KOPT-K1 (cell line): ENCODE data around the gene ARRDC4.
"Not testable (repeated sequence)": the region's sequence is repeated elsewhere in the genome, so short reads cannot be mapped to it uniquely, and the experiment has no call there.

Experiments used
- H3K27ac ChIP-seq: fragments of 200-600 bp; sonication (generic); 2 replicates; pipeline ENCODE4 v1.5.1; 2016; ENCODE audit warnings: antibody characterized with exemption, mild to moderate bottlenecking, low read depth, low read length; ENCODE audit not compliant: poor library complexity, severe bottlenecking
- H3K36me3 ChIP-seq: fragments of 200-600 bp; sonication (generic); 2 replicates; pipeline ENCODE4 v1.5.1; 2017; ENCODE audit warnings: antibody characterized with exemption, mild to moderate bottlenecking, low read length, moderate library complexity; ENCODE audit not compliant: insufficient read depth
- H3K9me3 ChIP-seq: fragments of 200-600 bp; sonication (generic); 2 replicates; pipeline ENCODE4 v1.5.1; 2017; ENCODE audit warnings: antibody characterized with exemption, low read length, mild to moderate bottlenecking; ENCODE audit not compliant: insufficient read depth, poor library complexity, severe bottlenecking

The ARRDC4 gene

GRCh38 chr15:97979140-97979520 is 18.6 kb downstream of the ARRDC4 start:
- H3K27ac ChIP-seq: no peak overlapping the region
- H3K9me3 ChIP-seq: no peaks in the 10 kb centered on the region
- H3K36me3 ChIP-seq: no peaks in the 10 kb centered on the region

GRCh38 chr15:97981058-97981457 is 20.6 kb downstream of the ARRDC4 start:
- no peaks in the 10 kb centered on the region for H3K36me3 ChIP-seq
- H3K27ac ChIP-seq: no peak overlapping the region
- peaks cover 3% of the 10 kb centered on the region for H3K9me3 ChIP-seq

GRCh38 chr15:97981758-97982157 is 21.3 kb downstream of the ARRDC4 start:
- Histone ChIP-seq H3K9me3 (peaks cover 10% of the 10 kb centered on the region), H3K27ac (no peak overlapping the region), H3K36me3 (no peaks in the 10 kb centered on the region)

GRCh38 chr15:97984157-97984556 is 23.7 kb downstream of the ARRDC4 start:
- H3K9me3 ChIP-seq: peaks cover 25% of the 10 kb centered on the region
- H3K36me3 ChIP-seq: no peaks in the 10 kb centered on the region
- no peak overlapping the region for H3K27ac ChIP-seq

- peaks cover 25% of the 10 kb centered on the region for H3K9me3 ChIP-seq
- H3K27ac ChIP-seq, H3K36me3 ChIP-seq: not testable (repeated sequence)
These were observed 25.5 kb downstream of the ARRDC4 start for GRCh38 chr15:97985979-97986378.

- no peak overlapping the region for H3K27ac ChIP-seq
These were observed 26.3 kb downstream of the ARRDC4 start for GRCh38 chr15:97986781-97987180.

GRCh38 chr15:97989299-97989698 is 28.8 kb downstream of the ARRDC4 start:
- Histone ChIP-seq H3K36me3 (no peaks in the 10 kb centered on the region), H3K27ac (no peak overlapping the region), H3K9me3 (peaks cover 25% of the 10 kb centered on the region)

More at GRCh38 chr15:97986781-97987180, 26.3 kb downstream of the ARRDC4 start:
- H3K36me3 ChIP-seq: no peaks in the 10 kb centered on the region
- peaks cover 25% of the 10 kb centered on the region for H3K9me3 ChIP-seq

GRCh38 chr15:97991972-97992541 is 31.6 kb downstream of the ARRDC4 start:
- H3K36me3 ChIP-seq: no peaks in the 10 kb centered on the region
- no peak overlapping the region for H3K27ac ChIP-seq
- peaks cover 12% of the 10 kb centered on the region for H3K9me3 ChIP-seq

- Histone ChIP-seq H3K9me3 (peaks cover 5% of the 10 kb centered on the region), H3K36me3 (no peaks in the 10 kb centered on the region), H3K27ac (no peak overlapping the region)
These were observed 32.3 kb downstream of the ARRDC4 start for GRCh38 chr15:97992823-97993222.

- H3K36me3 ChIP-seq: no peaks in the 10 kb centered on the region
- H3K27ac ChIP-seq: no peak overlapping the region
- no peaks in the 10 kb centered on the region for H3K9me3 ChIP-seq
These were observed 32.8 kb downstream of the ARRDC4 start for GRCh38 chr15:97993310-97993738.

- H3K9me3 ChIP-seq: no peaks in the 10 kb centered on the region
- no peak overlapping the region for H3K27ac ChIP-seq
- H3K36me3 ChIP-seq: no peaks in the 10 kb centered on the region
These were observed 33.7 kb downstream of the ARRDC4 start for GRCh38 chr15:97994236-97994635.

GRCh38 chr15:97995192-97995591 is 34.7 kb downstream of the ARRDC4 start:
- Histone ChIP-seq H3K9me3 (no peaks in the 10 kb centered on the region), H3K36me3 (no peaks in the 10 kb centered on the region), H3K27ac (no peak overlapping the region)

GRCh38 chr15:97995881-97996603 is 35.5 kb downstream of the ARRDC4 start:
- Histone ChIP-seq H3K27ac (no peak overlapping the region), H3K9me3 (no peaks in the 10 kb centered on the region), H3K36me3 (no peaks in the 10 kb centered on the region)

- Histone ChIP-seq H3K27ac (no peak overlapping the region), H3K9me3 (no peaks in the 10 kb centered on the region)
These were observed 38.0 kb downstream of the ARRDC4 start for GRCh38 chr15:97998307-97999071.

More at GRCh38 chr15:97998307-97999071, 38.0 kb downstream of the ARRDC4 start:
- H3K36me3 ChIP-seq: no peaks in the 10 kb centered on the region
